Thoracic aorta (tissue), 2 donors: ENCODE results near the gene NRXN3. TPM values are rescaled to one million over a fixed set of nuclear protein-coding genes. Genes with fewer than 3 reads are reported as not detected.

Source experiments
- ATAC-seq: fragments of 150-250 bp; one replicate; pipeline ENCODE4 v1.8.0; 2017; ENCODE audit warnings: low read depth; ENCODE audit not compliant: insufficient number of reproducible peaks, low FRiP score
- DNase-seq: peaks from one replicate; pipeline ENCODE4 v3.0.0-alpha.2; 2020; ENCODE audit warnings: low spot score
- H3K27ac ChIP-seq, 2 donors: fragments of 200-600 bp; sonication (generic); 1 replicate in 1 of 2; 2 replicates in 1 of 2; pipeline ENCODE4 v1.5.1; 2016; ENCODE audit warnings: mild to moderate bottlenecking in 2 of 2, moderate library complexity in 2 of 2
- H3K27me3 ChIP-seq: fragments of 200-600 bp; sonication (generic); replicated peaks from 2 replicates; pipeline ENCODE4 v1.6.0; 2016; ENCODE audit warnings: mild to moderate bottlenecking; ENCODE audit not compliant: insufficient read depth
- H3K36me3 ChIP-seq: fragments of 200-600 bp; sonication (generic); one replicate; pipeline ENCODE4 v1.5.1; 2016
- H3K4me1 ChIP-seq, 2 donors: fragments of 200-600 bp; sonication (generic); 1 replicate in 1 of 2; 2 replicates in 1 of 2; pipeline versions ENCODE4 v1.5.1 to v1.6.0; 2016; ENCODE audit warnings: low read depth in 2 of 2, mild to moderate bottlenecking in 1 of 2; ENCODE audit not compliant: control insufficient read depth in 1 of 2
- H3K4me3 ChIP-seq: fragments of 200-600 bp; sonication (generic); 2 replicates; pipeline ENCODE4 v1.5.1; 2016; ENCODE audit warnings: mild to moderate bottlenecking
- H3K9me3 ChIP-seq: fragments of 200-600 bp; sonication (generic); 2 replicates; pipeline ENCODE4 v1.5.1; 2016
- CTCF ChIP-seq: fragments of 200-600 bp; sonication (generic); IDR thresholded peaks from one replicate; pipeline ENCODE4 v1.5.1; 2019; ENCODE audit warnings: antibody characterized with exemption
- total RNA-seq, 2 donors: library from RNA; depleted of rRNA; stranded (reverse); fragments of >200 nt; gene quantifications; one replicate each; pipeline versions ENCODE4 v1.1.0 to v1.2.3, GENCODE V29; 2016

The NRXN3 gene
- total RNA-seq, 2 donors from 2014 or later: 5.6 to 33.3 TPM

- Histone ChIP-seq H3K9me3 (no peaks in the 10 kb centered on the region), H3K4me3 (no peak overlapping the region), H3K4me1 (no peaks in the 10 kb centered on the region), H3K27me3 (no peaks in the 10 kb centered on the region), H3K36me3 (no peaks in the 10 kb centered on the region), H3K27ac (no peak overlapping the region)
- TF ChIP-seq CTCF: no peak
- ATAC-seq: no peak
- no peak for DNase-seq
These were observed 39.8 kb upstream of the NRXN3 start for GRCh38 chr14:78130356-78130755.

GRCh38 chr14:78131201-78131600 is 39.0 kb upstream of the NRXN3 start:
- Histone ChIP-seq H3K9me3 (no peaks in the 10 kb centered on the region), H3K4me1 (no peaks in the 10 kb centered on the region), H3K27ac (no peak overlapping the region), H3K36me3 (no peaks in the 10 kb centered on the region), H3K4me3 (no peak overlapping the region), H3K27me3 (no peaks in the 10 kb centered on the region)
- ATAC-seq (no peak), DNase-seq (no peak)
- no peak for TF ChIP-seq CTCF

- H3K36me3 ChIP-seq: no peaks in the 10 kb centered on the region
- no peak overlapping the region for H3K27ac ChIP-seq
- ATAC-seq: no peak
- no peaks in the 10 kb centered on the region for H3K4me1 ChIP-seq
- H3K9me3 ChIP-seq: no peaks in the 10 kb centered on the region
- no peaks in the 10 kb centered on the region for H3K27me3 ChIP-seq
- H3K4me3 ChIP-seq: no peak overlapping the region
- TF ChIP-seq CTCF: no peak
- DNase-seq: no peak
These were observed 38.6 kb upstream of the NRXN3 start for GRCh38 chr14:78131616-78132015.

GRCh38 chr14:78135450-78135891 is 34.7 kb upstream of the NRXN3 start:
- ATAC-seq: no peak
- no peak for TF ChIP-seq CTCF

GRCh38 chr14:78136695-78137094 is 33.5 kb upstream of the NRXN3 start:
- Histone ChIP-seq H3K9me3 (no peaks in the 10 kb centered on the region), H3K36me3 (no peaks in the 10 kb centered on the region), H3K4me3 (no peak overlapping the region), H3K4me1 (no peaks in the 10 kb centered on the region), H3K27me3 (no peaks in the 10 kb centered on the region), H3K27ac (no peak overlapping the region)
- ATAC-seq: no peak
- no peak for TF ChIP-seq CTCF
- DNase-seq: no peak

More at GRCh38 chr14:78135450-78135891, 34.7 kb upstream of the NRXN3 start:
- no peaks in the 10 kb centered on the region for H3K9me3 ChIP-seq
- no peaks in the 10 kb centered on the region for H3K36me3 ChIP-seq
- H3K27ac ChIP-seq: no peak overlapping the region
- H3K4me1 ChIP-seq: no peaks in the 10 kb centered on the region
- H3K4me3 ChIP-seq: no peak overlapping the region
- DNase-seq: no peak
- no peaks in the 10 kb centered on the region for H3K27me3 ChIP-seq
